Endothelial cell of umbilical vein (primary cell): ENCODE results near the gene IGFBP3. TPM values are rescaled to one million over a fixed set of nuclear protein-coding genes. Genes with fewer than 3 reads are reported as not detected.

Experiments used
- BruUV-seq: library from RNA; stranded (reverse); fragments of 400-500 nt; replicated peaks from 2 replicates; lab custom pipeline; 2021; lab: Mats Ljungman, UMichigan
- CTCF ChIA-PET: fragments of 300-600, 350-600 bp; sonication (Branson Sonifier 250); formaldehyde crosslinking; loops from one replicate; lab custom pipeline; 2021; ENCODE audit warnings: antibody characterized with exemption, inconsistent platforms; lab: Charles Lee
- POLR2A ChIA-PET: fragments of 300-600, 350-600 bp; sonication (Branson Sonifier 250); formaldehyde crosslinking; loops from one replicate; lab custom pipeline; 2021; ENCODE audit warnings: antibody characterized with exemption, inconsistent platforms; lab: Charles Lee
- DNase-seq: peaks from one replicate; pipeline ENCODE4 v3.0.0-alpha.2; 2011; ENCODE audit warnings: low read depth, low spot score
- FAIRE-seq: peaks from 2 replicates; lab custom pipeline; 2011; peaks lifted over from hg19 to GRCh38; lab: Jason Lieb, UNC
- H2AFZ ChIP-seq: 2 replicates; pipeline ENCODE4 v1.6.0; 2012; ENCODE audit warnings: low read depth, low read length, control low read depth, inconsistent platforms
- H3K27ac ChIP-seq: 2 replicates; pipeline ENCODE4 v1.5.1; 2011; ENCODE audit warnings: low read depth, mild to moderate bottlenecking, control low read depth, low read length, moderate library complexity; ENCODE audit not compliant: insufficient read depth
- H3K27me3 ChIP-seq, 2 experiments: 2 replicates each; pipeline versions ENCODE4 v1.6.0 to v1.6.1; 2011; ENCODE audit warnings: low read length in 2 of 2, mixed read lengths in 1 of 2; ENCODE audit not compliant: control insufficient read depth in 2 of 2, insufficient read depth in 2 of 2
- H3K36me3 ChIP-seq, 2 experiments: 2 replicates in 1 of 2; 3 replicates in 1 of 2; pipeline ENCODE4 v1.5.1; 2011; ENCODE audit warnings: low read length in 2 of 2, mild to moderate bottlenecking in 1 of 2, moderate library complexity in 1 of 2; ENCODE audit not compliant: control insufficient read depth in 2 of 2, insufficient read depth in 2 of 2; ENCODE audit errors: extremely low read depth in 1 of 2
- H3K4me1 ChIP-seq: 3 replicates; pipeline ENCODE4 v1.5.1; 2011; ENCODE audit warnings: mild to moderate bottlenecking, low read length; ENCODE audit not compliant: control insufficient read depth, insufficient read depth; ENCODE audit errors: extremely low read depth
- H3K4me2 ChIP-seq: 2 replicates; pipeline ENCODE4 v1.6.1; 2011; ENCODE audit warnings: low read length, control low read depth, mixed read lengths; ENCODE audit not compliant: insufficient read depth
- H3K4me3 ChIP-seq, 3 experiments: fragments of 200-600 bp in 1 of 3; sonication (generic), shearing (Covaris generic) in 1 of 3; replicated peaks in 1 of 3; 2 replicates each; pipeline ENCODE4 v1.5.1; 2011 to 2016; ENCODE audit warnings: control low read depth in 3 of 3, low read length in 3 of 3, mild to moderate bottlenecking in 2 of 3, inconsistent platforms in 1 of 3, low read depth in 1 of 3, moderate library complexity in 1 of 3; ENCODE audit not compliant: insufficient read depth in 1 of 3
- H3K79me2 ChIP-seq: 2 replicates; pipeline ENCODE4 v1.6.0; 2012; ENCODE audit warnings: low read length, inconsistent platforms; ENCODE audit not compliant: control insufficient read depth, insufficient read depth
- H3K9ac ChIP-seq: replicated peaks from 2 replicates; pipeline ENCODE3; 2011; ENCODE audit warnings: low read length, control low read depth; ENCODE audit not compliant: insufficient read depth; ENCODE audit errors: extremely low read depth
- H3K9me1 ChIP-seq: replicated peaks from 3 replicates; pipeline ENCODE4 v1.6.0; 2011; ENCODE audit warnings: mild to moderate bottlenecking, low read length; ENCODE audit not compliant: control insufficient read depth, insufficient read depth; ENCODE audit errors: extremely low read depth
- H3K9me3 ChIP-seq: replicated peaks from 2 replicates; pipeline ENCODE4 v1.5.1; 2012; ENCODE audit warnings: low read length, inconsistent platforms; ENCODE audit not compliant: control insufficient read depth, insufficient read depth
- H4K20me1 ChIP-seq: replicated peaks from 2 replicates; pipeline ENCODE3; 2011; ENCODE audit warnings: mild to moderate bottlenecking, low read length; ENCODE audit not compliant: control insufficient read depth, insufficient read depth; ENCODE audit errors: extremely low read depth
- EZH2 ChIP-seq: IDR thresholded peaks from 2 replicates; pipeline ENCODE4 v1.6.1; 2012; ENCODE audit warnings: borderline replicate concordance, low read depth, mild to moderate bottlenecking, moderate library complexity, low read length, inconsistent platforms; ENCODE audit not compliant: severe bottlenecking
- FOS ChIP-seq: IDR thresholded peaks from 2 replicates; pipeline ENCODE4 v1.6.1; 2011; ENCODE audit warnings: mild to moderate bottlenecking, low read length, moderate library complexity, borderline replicate concordance; ENCODE audit not compliant: insufficient read depth
- GATA2 ChIP-seq: IDR thresholded peaks from 2 replicates; pipeline ENCODE4 v1.7.0; 2011; ENCODE audit warnings: low read depth, mild to moderate bottlenecking, moderate library complexity, mixed read lengths, low read length; ENCODE audit not compliant: insufficient read length, insufficient read depth
- JUN ChIP-seq: IDR thresholded peaks from 2 replicates; pipeline ENCODE4 v1.6.1; 2011; ENCODE audit warnings: borderline replicate concordance, low read depth; ENCODE audit not compliant: insufficient read length, insufficient read depth
- MAX ChIP-seq: IDR thresholded peaks from 2 replicates; pipeline ENCODE4 v1.6.1; 2011; ENCODE audit not compliant: insufficient read depth, insufficient read length
- MYC ChIP-seq: IDR thresholded peaks from one replicate; pipeline ENCODE4 v1.6.1; 2011; ENCODE audit warnings: mild to moderate bottlenecking, low read depth, low read length
- POLR2A ChIP-seq: IDR thresholded peaks from 2 replicates; pipeline ENCODE4 v1.6.1; 2012; ENCODE audit warnings: low read depth, mild to moderate bottlenecking, control low read depth, low read length
- POLR2AphosphoS5 ChIP-seq: IDR thresholded peaks from 2 replicates; pipeline ENCODE4 v1.6.1; 2012; ENCODE audit warnings: low read depth, mild to moderate bottlenecking, control low read depth, low read length, moderate library complexity; ENCODE audit not compliant: insufficient read depth
- dilution Hi-C: fragments of 300-500 bp; cut with MboI; formaldehyde crosslinking; loops from one replicate; pipeline ENCODE4 v1.15.0; 2019; ENCODE audit warnings: low sequenced_read_pairs; ENCODE audit not compliant: extremely low pct_ligation_motif_present
- intact Hi-C: fragments of 100-400 bp; cut with micrococcal nuclease; formaldehyde crosslinking; loops from one replicate; pipeline ENCODE4 v1.10.0; 2022
- polyA plus RNA-seq, 4 experiments: library from polyadenylated mRNA; depleted of rRNA in 3 of 4; stranded (reverse) in 3 of 4; unstranded in 1 of 4; fragments of >200 nt; gene quantifications; 2 replicates each; pipeline versions ENCODE4 v1.2.1 to v1.2.3, GENCODE V29; 2011 to 2012; ENCODE audit warnings: missing spikeins in 1 of 4
- total RNA-seq: library from RNA; stranded (reverse); gene quantifications from 2 replicates; pipeline ENCODE4 v1.2.3, GENCODE V29; 2021
- TF ChIP-seq, protein P1 (sequence below), 2 donors: IDR thresholded peaks; 1 replicate in 1 of 2; 2 replicates in 1 of 2; pipeline ENCODE4 v1.5.1; 2011; ENCODE audit warnings: low read length in 2 of 2, mild to moderate bottlenecking in 2 of 2, moderate library complexity in 2 of 2, control low read depth in 1 of 2, inconsistent platforms in 1 of 2, low read depth in 1 of 2; ENCODE audit not compliant: insufficient read depth in 1 of 2; ENCODE audit errors: extremely low read depth in 1 of 2

The IGFBP3 gene
- total and polyA plus RNA-seq, 2 donors (not counting 3 experiments of a cell fraction or from before 2014, with no cell fraction given): 3.4 to 10.1 TPM

DNA sequence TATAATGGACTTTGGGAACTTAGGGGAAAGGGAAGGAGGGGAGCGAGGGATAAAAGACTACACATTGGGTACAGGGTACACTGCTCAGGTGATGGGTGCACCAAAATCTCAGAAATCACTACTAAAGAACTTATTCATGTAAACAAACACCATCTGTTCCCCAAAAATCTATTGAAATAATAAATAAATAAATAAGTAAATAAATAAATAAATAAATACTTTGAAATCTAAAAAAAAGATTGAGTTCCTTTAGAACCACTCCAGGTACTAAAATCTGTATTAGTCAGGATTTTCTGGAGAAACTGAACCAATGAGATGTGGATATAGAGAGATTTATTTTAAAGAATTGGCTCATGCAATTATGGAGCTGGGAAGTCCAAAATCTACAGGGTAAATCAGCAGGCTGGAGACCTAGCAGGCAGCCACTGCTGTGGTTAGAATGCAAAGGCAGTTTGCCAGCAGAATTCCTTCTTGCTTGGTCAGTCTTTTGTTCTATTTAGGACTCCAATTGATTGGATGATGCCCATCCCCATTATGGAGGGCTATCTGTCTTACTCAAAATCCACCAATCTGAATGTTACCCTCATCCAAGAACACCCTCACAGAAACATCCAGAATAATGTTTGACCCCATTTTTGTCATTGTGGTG lies 23.9 kb downstream of the IGFBP3 start:
- Histone ChIP-seq H3K27ac (no peak overlapping the region), H3K4me3 (no peak overlapping the region), H3K9me3 (no peaks in the 10 kb centered on the region), H3K9me1 (no peaks in the 10 kb centered on the region), H3K4me1 (no peaks in the 10 kb centered on the region), H2AFZ (no peak overlapping the region), H3K36me3 (no peaks in the 10 kb centered on the region), H3K4me2 (no peak overlapping the region), H4K20me1 (no peaks in the 10 kb centered on the region), H3K79me2 (no peaks in the 10 kb centered on the region), H3K27me3 (peaks cover 11 to 14% of the 10 kb centered on the region in 2 experiments), H3K9ac (no peak overlapping the region)
- no TSS peak for BruUV-seq
- ChIA-PET POLR2A (no interaction called here), CTCF (no interaction called here)
- no peak for FAIRE-seq
- TF ChIP-seq, protein P1, sequence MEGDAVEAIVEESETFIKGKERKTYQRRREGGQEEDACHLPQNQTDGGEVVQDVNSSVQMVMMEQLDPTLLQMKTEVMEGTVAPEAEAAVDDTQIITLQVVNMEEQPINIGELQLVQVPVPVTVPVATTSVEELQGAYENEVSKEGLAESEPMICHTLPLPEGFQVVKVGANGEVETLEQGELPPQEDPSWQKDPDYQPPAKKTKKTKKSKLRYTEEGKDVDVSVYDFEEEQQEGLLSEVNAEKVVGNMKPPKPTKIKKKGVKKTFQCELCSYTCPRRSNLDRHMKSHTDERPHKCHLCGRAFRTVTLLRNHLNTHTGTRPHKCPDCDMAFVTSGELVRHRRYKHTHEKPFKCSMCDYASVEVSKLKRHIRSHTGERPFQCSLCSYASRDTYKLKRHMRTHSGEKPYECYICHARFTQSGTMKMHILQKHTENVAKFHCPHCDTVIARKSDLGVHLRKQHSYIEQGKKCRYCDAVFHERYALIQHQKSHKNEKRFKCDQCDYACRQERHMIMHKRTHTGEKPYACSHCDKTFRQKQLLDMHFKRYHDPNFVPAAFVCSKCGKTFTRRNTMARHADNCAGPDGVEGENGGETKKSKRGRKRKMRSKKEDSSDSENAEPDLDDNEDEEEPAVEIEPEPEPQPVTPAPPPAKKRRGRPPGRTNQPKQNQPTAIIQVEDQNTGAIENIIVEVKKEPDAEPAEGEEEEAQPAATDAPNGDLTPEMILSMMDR (IDR thresholded peaks at IDR 0.05; ENCODE audit: extremely low read depth in 1 of 2, insufficient read depth in 1 of 2, low read depth in 1 of 2, low read length in 2 of 2): no peak
- TF ChIP-seq POLR2A (no peak), FOS (no peak), MYC (no peak), POLR2AphosphoS5 (no peak), EZH2 (no peak), GATA2 (no peak), JUN (no peak), MAX (no peak)
- intact Hi-C loops: no loop called here
- DNase-seq: no peak
- dilution Hi-C loops: no loop called here
